ENCODE data around the gene ENHO. TPM values are rescaled to one million over a fixed set of nuclear protein-coding genes. Genes with fewer than 3 reads are reported as not detected.

The ENHO gene
- not detected in 2 replicates for total RNA-seq (2012; rRNA removed)

DNA sequence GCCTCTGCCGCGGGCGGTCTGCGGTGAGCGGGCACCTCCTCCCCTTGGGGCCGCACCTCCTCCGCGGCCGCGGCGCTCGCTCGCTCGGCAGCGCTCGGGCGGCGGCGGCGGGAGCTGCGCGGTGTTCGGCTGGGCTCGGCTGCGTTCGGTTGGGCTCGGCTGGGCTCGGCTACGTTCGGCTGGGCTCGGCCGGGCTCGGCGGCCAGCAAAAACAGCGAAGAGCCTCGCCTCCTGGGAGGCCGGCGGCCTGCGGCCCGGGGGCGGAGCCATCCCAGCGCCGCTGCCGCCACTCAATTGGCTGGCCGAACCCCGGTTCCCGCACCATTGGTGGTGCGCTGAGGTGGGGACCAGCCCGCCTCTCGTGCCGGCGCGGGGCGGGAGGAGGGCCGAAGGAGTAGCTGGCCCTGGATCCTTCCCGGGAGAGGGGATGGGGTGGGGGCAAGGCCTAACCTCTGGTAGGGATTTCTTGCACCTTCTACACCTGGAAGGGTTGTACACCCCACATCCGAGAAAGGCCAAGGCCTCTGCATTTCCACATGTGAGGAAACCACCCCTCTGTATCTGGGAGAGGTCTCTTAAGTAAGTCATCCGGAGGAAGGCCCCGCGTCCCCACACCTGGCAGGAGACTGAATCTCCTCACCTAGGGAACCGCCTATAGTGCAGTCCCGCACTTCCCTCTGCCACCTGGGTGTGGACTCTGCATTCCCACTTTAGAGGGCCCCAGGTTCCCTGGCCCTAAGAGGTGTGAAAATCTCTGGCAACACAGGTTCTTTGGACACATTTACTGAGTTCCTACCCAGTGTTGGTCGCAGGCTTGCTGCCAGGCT lies at the start of gene ENHO:
TSS of gene ENHO (minus strand) at position 20 of the 827 bp plus-strand sequence. CDS start 1,295 bp downstream, outside the sequence.
- H3K4me1 ChIP-seq (ENCODE audit: control insufficient read depth, insufficient read depth, low read length): peaks cover 5% of the 10 kb centered on the region
- H3K9me3 ChIP-seq (replicated peaks; ENCODE audit: low read length): no peaks in the 10 kb centered on the region
- peak within 1 kb of the TSS; percentile 44 for H3K9ac ChIP-seq (ENCODE audit: low read depth, low read length)
- peak within 1 kb of the TSS; percentile 78 for H3K4me2 ChIP-seq (ENCODE audit: low read length)
- no peaks in the 10 kb centered on the region for H3K36me3 ChIP-seq (ENCODE audit: insufficient read depth, low read length)
- peak within 1 kb of the TSS; percentile 64 for H3K4me3 ChIP-seq (ENCODE audit: low read length)
- peaks cover 68% of the 10 kb centered on the region for H3K27me3 ChIP-seq (ENCODE audit: control insufficient read depth, insufficient read depth, low read length)

DNA sequence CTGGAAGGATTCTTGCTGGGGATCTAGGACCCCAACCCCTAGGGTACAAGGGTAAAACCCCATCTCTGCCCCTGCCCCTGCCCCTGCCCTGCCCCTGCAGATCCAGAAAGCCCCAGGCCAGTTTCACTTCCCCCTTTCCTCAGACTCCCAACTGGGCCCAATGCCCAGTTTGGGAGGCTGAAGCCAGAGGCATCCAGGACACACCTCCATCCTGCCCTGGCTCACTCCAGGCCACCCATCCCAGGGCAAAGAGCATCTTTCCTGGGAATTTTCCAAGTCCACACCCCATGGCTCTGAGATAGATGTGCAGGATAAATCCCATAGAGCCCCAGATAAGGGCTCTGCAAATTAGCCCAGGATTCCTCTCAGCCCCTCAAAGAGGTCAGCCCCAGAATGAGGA lies 49.3 kb upstream of the ENHO start:
- H3K36me3 ChIP-seq (ENCODE audit: insufficient read depth, low read length): no peaks in the 10 kb centered on the region
- peaks cover 75% of the 10 kb centered on the region for H3K27me3 ChIP-seq (ENCODE audit: control insufficient read depth, insufficient read depth, low read length)
- H3K9me3 ChIP-seq (replicated peaks; ENCODE audit: low read length): no peaks in the 10 kb centered on the region
- no peak overlapping the region for H3K4me2 ChIP-seq (ENCODE audit: low read length)
- no peak overlapping the region for H3K9ac ChIP-seq (ENCODE audit: low read depth, low read length)
- no peak overlapping the region for H3K4me3 ChIP-seq (ENCODE audit: low read length)
- H3K4me1 ChIP-seq (ENCODE audit: control insufficient read depth, insufficient read depth, low read length): no peaks in the 10 kb centered on the region

DNA sequence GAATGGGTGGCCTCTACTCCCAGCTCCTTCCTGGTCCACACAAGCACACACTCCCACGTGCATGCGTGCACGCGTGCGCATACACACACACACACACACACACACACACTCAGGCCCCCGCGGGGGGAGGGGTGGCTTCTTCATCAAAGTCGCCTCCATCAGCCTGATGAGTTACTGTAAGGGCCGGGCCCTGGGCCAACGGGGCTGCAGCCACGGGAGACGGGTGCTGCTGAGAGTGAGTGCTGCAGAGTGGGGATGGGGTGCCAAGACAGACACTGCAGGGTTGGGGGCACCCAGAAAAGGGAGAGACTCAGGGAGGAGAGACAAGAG lies 48.7 kb upstream of the ENHO start:
- H3K9me3 ChIP-seq (replicated peaks; ENCODE audit: low read length): no peaks in the 10 kb centered on the region

DNA sequence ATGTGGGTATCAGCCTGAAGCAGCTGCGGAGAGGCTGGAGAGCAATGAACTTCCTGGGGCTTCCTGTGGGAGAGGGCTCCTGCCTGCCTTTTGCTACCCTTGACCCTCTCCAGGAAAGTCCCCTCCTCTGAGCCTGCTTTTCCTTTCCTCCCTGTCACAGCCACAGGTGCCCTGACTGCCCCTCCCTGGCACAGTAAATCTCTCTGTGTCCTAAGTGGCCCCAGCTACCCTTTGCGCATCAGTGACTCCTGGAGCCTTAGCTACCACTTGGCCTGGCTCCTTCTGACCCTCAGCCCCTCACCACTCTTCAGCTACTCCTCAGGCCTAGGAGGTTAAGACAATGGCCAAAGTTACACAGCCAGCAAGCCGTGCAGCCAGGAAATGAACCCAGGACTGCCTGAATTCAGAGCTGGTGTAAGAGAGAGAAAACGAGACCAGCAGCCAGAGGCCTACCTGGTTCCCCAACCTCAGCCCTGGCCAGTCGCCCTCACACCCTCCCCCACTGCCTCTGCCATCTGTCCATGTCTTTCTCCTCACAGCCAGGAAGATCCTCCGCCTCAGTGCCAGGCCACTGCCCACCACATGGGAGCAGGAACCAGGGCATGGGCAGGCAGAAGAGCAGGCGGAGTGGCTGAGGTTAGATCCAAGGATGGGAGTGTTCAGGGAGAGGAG lies 48.2 kb upstream of the ENHO start:
- H3K27me3 ChIP-seq (ENCODE audit: control insufficient read depth, insufficient read depth, low read length): peaks cover 75% of the 10 kb centered on the region
- H3K36me3 ChIP-seq (ENCODE audit: insufficient read depth, low read length): no peaks in the 10 kb centered on the region
- H3K4me3 ChIP-seq (ENCODE audit: low read length): no peak overlapping the region
- H3K9me3 ChIP-seq (replicated peaks; ENCODE audit: low read length): no peaks in the 10 kb centered on the region
- no peak overlapping the region for H3K9ac ChIP-seq (ENCODE audit: low read depth, low read length)
- H3K4me2 ChIP-seq (ENCODE audit: low read length): no peak overlapping the region
- H3K4me1 ChIP-seq (ENCODE audit: control insufficient read depth, insufficient read depth, low read length): no peaks in the 10 kb centered on the region

More for the DNA sequence above, 48.7 kb upstream of the ENHO start:
- Histone ChIP-seq H3K27me3 (ENCODE audit: control insufficient read depth, insufficient read depth, low read length) (peaks cover 75% of the 10 kb centered on the region), H3K36me3 (ENCODE audit: insufficient read depth, low read length) (no peaks in the 10 kb centered on the region), H3K9ac (ENCODE audit: low read depth, low read length) (no peak overlapping the region), H3K4me3 (ENCODE audit: low read length) (no peak overlapping the region), H3K4me1 (ENCODE audit: control insufficient read depth, insufficient read depth, low read length) (no peaks in the 10 kb centered on the region), H3K4me2 (ENCODE audit: low read length) (no peak overlapping the region)

DNA sequence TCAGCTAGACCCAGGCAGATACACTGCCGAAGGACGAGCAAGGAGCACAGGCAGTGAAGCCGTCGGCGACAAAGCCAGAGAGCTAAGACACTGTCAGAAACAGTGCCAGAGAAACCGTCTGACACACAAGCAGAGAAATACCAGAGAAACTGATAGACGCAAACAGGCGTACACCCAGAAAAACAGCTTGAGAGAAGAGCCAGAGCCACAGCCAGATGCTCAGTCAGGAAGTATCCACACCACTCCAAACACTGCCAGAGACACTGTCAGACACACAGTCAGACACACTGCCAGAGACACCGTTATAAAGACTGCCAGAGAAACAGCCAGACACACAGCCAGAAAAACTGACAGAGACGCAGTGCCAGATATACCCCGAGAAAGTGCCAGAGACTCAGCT lies 47.6 kb upstream of the ENHO start:
- Histone ChIP-seq H3K4me3 (ENCODE audit: low read length) (no peak overlapping the region), H3K27me3 (ENCODE audit: control insufficient read depth, insufficient read depth, low read length) (peaks cover 72% of the 10 kb centered on the region), H3K4me2 (ENCODE audit: low read length) (no peak overlapping the region), H3K36me3 (ENCODE audit: insufficient read depth, low read length) (no peaks in the 10 kb centered on the region), H3K9ac (ENCODE audit: low read depth, low read length) (no peak overlapping the region), H3K4me1 (ENCODE audit: control insufficient read depth, insufficient read depth, low read length) (no peaks in the 10 kb centered on the region), H3K9me3 (replicated peaks; ENCODE audit: low read length) (no peaks in the 10 kb centered on the region)

DNA sequence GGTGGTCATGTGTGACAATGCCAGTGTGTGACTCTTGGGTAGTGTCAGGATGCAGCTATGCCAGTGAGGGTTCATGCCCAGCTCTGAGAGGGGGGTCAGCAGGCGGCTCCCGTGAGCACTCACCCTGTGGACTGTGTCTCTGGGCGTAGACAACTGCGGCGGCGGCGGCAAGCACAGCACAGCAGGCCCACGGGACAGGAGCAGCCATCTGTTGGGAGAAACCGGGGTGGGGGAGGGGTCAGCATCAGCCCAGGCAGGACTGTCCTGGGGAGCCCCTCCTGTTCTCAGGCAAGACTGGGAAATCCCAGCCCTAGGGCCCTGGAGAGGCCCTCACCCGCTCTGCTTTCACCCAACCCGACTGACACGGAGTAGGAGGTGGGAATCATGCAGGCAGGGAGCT lies 46.0 kb upstream of the ENHO start:
- H3K4me3 ChIP-seq (ENCODE audit: low read length): no peak overlapping the region
- no peak overlapping the region for H3K9ac ChIP-seq (ENCODE audit: low read depth, low read length)
- H3K36me3 ChIP-seq (ENCODE audit: insufficient read depth, low read length): no peaks in the 10 kb centered on the region
- no peaks in the 10 kb centered on the region for H3K4me1 ChIP-seq (ENCODE audit: control insufficient read depth, insufficient read depth, low read length)
- H3K9me3 ChIP-seq (replicated peaks; ENCODE audit: low read length): no peaks in the 10 kb centered on the region
- H3K4me2 ChIP-seq (ENCODE audit: low read length): no peak overlapping the region
- peaks cover 75% of the 10 kb centered on the region for H3K27me3 ChIP-seq (ENCODE audit: control insufficient read depth, insufficient read depth, low read length)

DNA sequence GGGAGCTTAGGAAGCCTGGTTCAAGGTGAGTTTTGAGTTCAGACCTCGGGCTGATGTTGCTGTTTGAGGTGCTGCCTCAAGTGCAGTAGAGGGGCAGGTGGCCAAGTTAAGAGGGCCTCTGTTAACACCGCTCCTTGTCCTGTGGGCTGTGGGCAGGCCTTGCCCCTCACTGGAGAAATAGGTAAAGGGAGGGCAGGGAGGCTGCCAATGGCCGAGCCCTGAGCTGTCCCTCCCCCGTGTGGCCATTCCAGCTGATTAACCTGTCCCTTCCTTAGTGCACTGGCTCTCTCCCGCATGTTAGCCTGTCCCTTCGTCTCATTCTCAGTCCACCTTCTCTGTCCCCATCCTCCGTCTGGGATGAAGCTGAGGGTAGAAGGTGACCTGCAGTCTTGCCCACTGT lies 45.3 kb upstream of the ENHO start:
- Histone ChIP-seq H3K4me1 (ENCODE audit: control insufficient read depth, insufficient read depth, low read length) (no peaks in the 10 kb centered on the region), H3K4me3 (ENCODE audit: low read length) (no peak overlapping the region), H3K9ac (ENCODE audit: low read depth, low read length) (no peak overlapping the region), H3K36me3 (ENCODE audit: insufficient read depth, low read length) (no peaks in the 10 kb centered on the region), H3K27me3 (ENCODE audit: control insufficient read depth, insufficient read depth, low read length) (peaks cover 78% of the 10 kb centered on the region), H3K4me2 (ENCODE audit: low read length) (no peak overlapping the region), H3K9me3 (replicated peaks; ENCODE audit: low read length) (no peaks in the 10 kb centered on the region)

DNA sequence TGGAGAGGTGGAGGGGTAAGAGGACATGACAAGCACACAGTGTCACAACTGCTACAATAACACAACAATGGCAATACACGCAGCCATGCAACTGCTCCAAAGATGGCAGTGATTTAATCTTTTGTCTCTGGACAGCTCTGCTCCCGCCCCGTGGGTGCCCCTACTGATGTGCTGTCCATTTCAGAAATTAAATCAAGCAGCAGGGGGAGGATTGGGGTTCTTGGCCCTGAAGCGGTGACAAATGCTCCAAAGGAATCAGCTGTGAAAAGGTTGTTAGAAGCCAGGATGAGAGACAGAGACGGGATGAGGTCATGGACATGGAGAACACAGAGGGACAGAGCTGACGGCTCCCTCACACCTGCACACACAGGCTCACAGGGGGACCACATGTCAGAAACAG lies 44.2 kb upstream of the ENHO start:
- Histone ChIP-seq H3K27me3 (ENCODE audit: control insufficient read depth, insufficient read depth, low read length) (peaks cover 68% of the 10 kb centered on the region), H3K36me3 (ENCODE audit: insufficient read depth, low read length) (no peaks in the 10 kb centered on the region), H3K4me3 (ENCODE audit: low read length) (no peak overlapping the region), H3K9me3 (replicated peaks; ENCODE audit: low read length) (no peaks in the 10 kb centered on the region), H3K4me2 (ENCODE audit: low read length) (no peak overlapping the region), H3K9ac (ENCODE audit: low read depth, low read length) (no peak overlapping the region), H3K4me1 (ENCODE audit: control insufficient read depth, insufficient read depth, low read length) (no peaks in the 10 kb centered on the region)

DNA sequence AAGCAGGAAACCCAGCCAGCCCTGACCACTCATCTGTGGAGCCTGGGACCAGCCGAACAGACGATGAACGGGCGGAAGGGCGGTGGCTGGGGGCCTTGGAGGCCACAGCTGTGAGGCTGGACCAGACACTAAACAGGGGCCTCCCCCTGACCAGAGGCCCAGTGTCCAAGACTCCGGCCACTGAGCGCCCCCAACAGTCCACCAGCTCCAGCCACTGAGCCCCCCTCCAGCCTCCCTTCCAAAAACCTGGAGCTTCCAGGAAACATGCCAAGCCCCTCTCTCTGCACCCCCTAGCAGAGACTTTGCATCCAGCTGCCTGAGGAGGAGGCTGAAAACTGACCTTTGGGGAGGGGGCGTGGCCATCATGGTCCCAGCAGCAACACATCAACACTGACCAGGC lies 43.5 kb upstream of the ENHO start:
- Histone ChIP-seq H3K36me3 (ENCODE audit: insufficient read depth, low read length) (no peaks in the 10 kb centered on the region), H3K9me3 (replicated peaks; ENCODE audit: low read length) (no peaks in the 10 kb centered on the region), H3K4me2 (ENCODE audit: low read length) (no peak overlapping the region), H3K27me3 (ENCODE audit: control insufficient read depth, insufficient read depth, low read length) (peaks cover 66% of the 10 kb centered on the region), H3K4me3 (ENCODE audit: low read length) (no peak overlapping the region), H3K4me1 (ENCODE audit: control insufficient read depth, insufficient read depth, low read length) (no peaks in the 10 kb centered on the region), H3K9ac (ENCODE audit: low read depth, low read length) (no peak overlapping the region)

DNA sequence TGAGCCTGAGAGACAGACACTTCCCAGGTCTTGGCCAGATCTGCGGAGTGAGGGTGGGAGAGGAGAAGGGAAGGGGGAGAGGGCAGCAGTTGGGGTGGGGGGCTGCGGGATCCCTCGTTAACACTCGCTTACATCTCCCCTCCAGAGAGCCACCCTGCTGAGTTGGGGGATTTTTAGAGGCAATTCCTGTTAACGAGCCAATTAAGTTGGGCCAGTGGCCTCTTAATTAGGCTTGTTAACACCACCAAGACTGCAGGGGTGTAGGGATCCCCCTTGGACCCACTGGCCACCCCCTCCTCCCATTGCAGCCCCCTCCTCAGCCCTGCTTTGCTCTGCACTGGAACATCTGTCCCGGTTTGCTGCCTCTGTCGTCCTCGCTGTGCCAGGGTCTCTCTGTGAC lies 43.1 kb upstream of the ENHO start:
- H3K4me1 ChIP-seq (ENCODE audit: control insufficient read depth, insufficient read depth, low read length): no peaks in the 10 kb centered on the region
- H3K36me3 ChIP-seq (ENCODE audit: insufficient read depth, low read length): no peaks in the 10 kb centered on the region
- H3K9me3 ChIP-seq (replicated peaks; ENCODE audit: low read length): no peaks in the 10 kb centered on the region
- H3K4me2 ChIP-seq (ENCODE audit: low read length): no peak overlapping the region
- no peak overlapping the region for H3K9ac ChIP-seq (ENCODE audit: low read depth, low read length)
- no peak overlapping the region for H3K4me3 ChIP-seq (ENCODE audit: low read length)
- peaks cover 62% of the 10 kb centered on the region for H3K27me3 ChIP-seq (ENCODE audit: control insufficient read depth, insufficient read depth, low read length)

DNA sequence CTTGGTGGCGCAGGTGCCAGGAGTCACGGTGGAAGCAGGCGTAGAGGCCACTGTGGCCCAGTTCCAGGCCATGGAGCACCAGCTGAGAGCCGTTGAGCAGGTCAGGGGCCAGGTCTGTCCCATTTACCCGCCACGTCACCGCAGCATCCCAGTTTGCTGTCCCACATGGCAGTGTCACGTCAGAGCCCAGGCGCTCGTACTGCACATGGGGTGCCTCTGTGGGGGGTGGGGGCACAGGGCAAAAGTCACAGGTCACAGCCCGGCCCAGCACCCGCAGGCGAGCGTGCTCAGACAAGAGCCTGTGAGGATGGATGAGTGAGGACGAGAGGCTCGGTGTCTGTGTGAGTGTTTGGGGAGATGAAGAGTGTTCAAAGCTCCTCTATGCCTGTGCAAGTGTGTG lies 41.8 kb upstream of the ENHO start:
- H3K9me3 ChIP-seq (replicated peaks; ENCODE audit: low read length): no peaks in the 10 kb centered on the region
- peaks cover 11% of the 10 kb centered on the region for H3K4me1 ChIP-seq (ENCODE audit: control insufficient read depth, insufficient read depth, low read length)
- H3K36me3 ChIP-seq (ENCODE audit: insufficient read depth, low read length): no peaks in the 10 kb centered on the region
- H3K9ac ChIP-seq (ENCODE audit: low read depth, low read length): no peak overlapping the region
- peaks cover 49% of the 10 kb centered on the region for H3K27me3 ChIP-seq (ENCODE audit: control insufficient read depth, insufficient read depth, low read length)
- H3K4me3 ChIP-seq (ENCODE audit: low read length): no peak overlapping the region
- H3K4me2 ChIP-seq (ENCODE audit: low read length): no peak overlapping the region

DNA sequence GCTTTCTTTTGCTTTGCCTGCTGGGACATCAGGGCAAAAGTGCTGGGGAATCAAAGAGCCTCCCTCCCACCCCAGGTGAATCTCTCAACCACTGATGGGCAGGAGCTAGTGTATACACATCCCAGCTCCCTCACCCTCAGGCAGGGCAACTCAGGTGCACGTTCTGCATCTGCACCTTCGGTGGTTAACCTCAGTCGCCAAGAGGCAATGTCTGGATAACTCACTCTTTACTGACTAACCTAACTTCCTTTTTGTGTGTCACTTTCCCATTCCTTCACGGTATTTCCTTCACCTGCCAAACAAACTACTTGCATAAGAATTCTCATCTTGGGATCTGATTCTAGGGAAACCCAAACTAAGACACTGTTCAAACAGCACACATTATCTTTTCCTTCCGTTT lies 40.5 kb upstream of the ENHO start:
- no peak overlapping the region for H3K4me3 ChIP-seq (ENCODE audit: low read length)
- H3K36me3 ChIP-seq (ENCODE audit: insufficient read depth, low read length): no peaks in the 10 kb centered on the region
- H3K4me2 ChIP-seq (ENCODE audit: low read length): no peak overlapping the region
- peaks cover 38% of the 10 kb centered on the region for H3K27me3 ChIP-seq (ENCODE audit: control insufficient read depth, insufficient read depth, low read length)
- peaks cover 21% of the 10 kb centered on the region for H3K4me1 ChIP-seq (ENCODE audit: control insufficient read depth, insufficient read depth, low read length)
- no peak overlapping the region for H3K9ac ChIP-seq (ENCODE audit: low read depth, low read length)
- H3K9me3 ChIP-seq (replicated peaks; ENCODE audit: low read length): no peaks in the 10 kb centered on the region

Measured in skeletal muscle satellite cell (primary cell).